A549 (cell line): ENCODE data around the gene TKFC. TPM values are rescaled to one million over a fixed set of nuclear protein-coding genes. Genes with fewer than 3 reads are reported as not detected.

Experiments used
- ATAC-seq, 2 experiments: fragments of 200-7000 bp in 1 of 2; fragments of >200 bp in 1 of 2; cut with Nextera tagmentation in 1 of 2; cut with Tn5 transposase in 1 of 2; 3 replicates each; pipeline versions ENCODE4 v1.8.0 to v1.9.1; 2018 to 2020; ENCODE audit warnings: mild to moderate bottlenecking in 1 of 2, moderate library complexity in 1 of 2
- CTCF ChIA-PET: fragments of 300-600 bp; sonication (Branson Sonifier 250); formaldehyde crosslinking; extraction: SDS; loops from one replicate; lab custom pipeline; 2021; ENCODE audit warnings: antibody characterized with exemption, inconsistent platforms; lab: Yijun Ruan, JAX
- POLR2A ChIA-PET: fragments of 350-600 bp; formaldehyde crosslinking; extraction: SDS; loops from one replicate; lab custom pipeline; 2021; ENCODE audit warnings: antibody characterized with exemption, inconsistent platforms; lab: Yijun Ruan, JAX
- DNase-seq, 2 experiments: peaks; one replicate each; pipeline versions ENCODE4 v3.0.0 to v3.0.0-alpha.2; 2011 to 2016; ENCODE audit warnings: low read depth in 1 of 2, low spot score in 1 of 2
- FAIRE-seq: peaks from 2 replicates; lab custom pipeline; 2011; peaks lifted over from hg19 to GRCh38; lab: Jason Lieb, UNC
- H3K27ac ChIP-seq, 2 experiments: fragments of >200 bp; sonication (Bioruptor Twin); formaldehyde crosslinking; 3 replicates each; pipeline ENCODE4 v1.5.1; 2016 to 2017
- H3K4me1 ChIP-seq: fragments of >200 bp; sonication (Bioruptor Twin); formaldehyde crosslinking; 3 replicates; pipeline ENCODE4 v1.6.1; 2016
- H3K4me2 ChIP-seq: fragments of >200 bp; sonication (Bioruptor Twin); formaldehyde crosslinking; 3 replicates; pipeline ENCODE4 v1.6.1; 2016
- H3K4me3 ChIP-seq: fragments of >200 bp; sonication (Bioruptor Twin); formaldehyde crosslinking; 3 replicates; pipeline ENCODE4 v1.5.1; 2016
- H3K9me3 ChIP-seq: fragments of >200 bp; sonication (Bioruptor Twin); formaldehyde crosslinking; 3 replicates; pipeline ENCODE4 v1.6.1; 2016
- BCL3 ChIP-seq: fragments of >200 bp; sonication (Bioruptor Twin); formaldehyde crosslinking; IDR thresholded peaks from 3 replicates; pipeline ENCODE4 v1.6.1; 2016
- CTCF ChIP-seq: fragments of >200 bp; sonication (Bioruptor Twin); formaldehyde crosslinking; IDR thresholded peaks from 3 replicates; pipeline ENCODE4 v1.5.1; 2016
- ELK1 ChIP-seq: fragments of 150-350 bp; IDR thresholded peaks from 2 replicates; pipeline ENCODE4 v1.6.1; 2014; ENCODE audit warnings: low read depth, mild to moderate bottlenecking, low read length
- EP300 ChIP-seq, 2 experiments: fragments of >200 bp; sonication (Bioruptor Twin); formaldehyde crosslinking; IDR thresholded peaks; 2 replicates in 1 of 2; 3 replicates in 1 of 2; pipeline ENCODE4 v1.6.1; 2016 to 2017
- ESRRA ChIP-seq: fragments of 150-350 bp; IDR thresholded peaks from 2 replicates; pipeline ENCODE4 v1.6.1; 2014; ENCODE audit warnings: mild to moderate bottlenecking, low read length, borderline replicate concordance
- HDAC2 ChIP-seq: fragments of 200-600 bp; sonication (generic); IDR thresholded peaks from 2 replicates; pipeline ENCODE4 v1.6.1; 2016
- HOXB13 ChIP-seq: fragments of 250-450 bp; sonication (Bioruptor Pico); IDR thresholded peaks from 2 replicates; pipeline ENCODE4 v1.5.0; 2020; ENCODE audit warnings: low read depth, mild to moderate bottlenecking, moderate library complexity
- JUNB ChIP-seq: fragments of >200 bp; sonication (Bioruptor Twin); formaldehyde crosslinking; IDR thresholded peaks from 2 replicates; pipeline ENCODE4 v1.6.1; 2016
- MAZ ChIP-seq: fragments of 150-350 bp; IDR thresholded peaks from 2 replicates; pipeline ENCODE4 v1.6.1; 2014; ENCODE audit warnings: antibody characterized with exemption, low read depth, low read length, borderline replicate concordance
- RARB ChIP-seq: fragments of 250-450 bp; sonication (Bioruptor Pico); IDR thresholded peaks from 2 replicates; pipeline ENCODE4 v1.8.0; 2021; ENCODE audit warnings: mild to moderate bottlenecking, moderate library complexity
- REST ChIP-seq: fragments of 200-600 bp; sonication (generic); IDR thresholded peaks from 2 replicates; pipeline ENCODE4 v1.6.1; 2016; ENCODE audit warnings: antibody characterized with exemption, mild to moderate bottlenecking, moderate library complexity
- SREBF2 ChIP-seq: fragments of 450-650 bp; IDR thresholded peaks from 2 replicates; pipeline ENCODE4 v1.6.1; 2014; ENCODE audit warnings: mild to moderate bottlenecking, moderate library complexity
- WGBS: methylation state at CpG from one replicate; pipeline ENCODE4 v1.1.6; 2017; ENCODE audit errors: missing lambda C conversion rate; 5-methylcytosine and 5-hydroxymethylcytosine counted together
- polyA plus RNA-seq, 4 experiments: library from polyadenylated mRNA; depleted of rRNA in 3 of 4; stranded (reverse); fragments of >200 nt; fragmentation: RNase III in 1 of 4; extraction: RNeasy Plus Mini Kit Qiagen cat#74134 plus additional on column Dnase treatment in 1 of 4; gene quantifications; 2 replicates in 3 of 4; 3 replicates in 1 of 4; pipeline ENCODE4 v1.2.3, GENCODE V29; 2011 to 2017

The TKFC gene
- polyA plus RNA-seq, 2 of the 4 experiments (the other 2 are of a cell fraction), result 46.5 to 48.7 TPM

- Histone ChIP-seq H3K9me3 (no peaks in the 10 kb centered on the region), H3K4me3 (no peak overlapping the region), H3K4me1 (peaks cover 13% of the 10 kb centered on the region; the same call in 2 of the 3 replicates), H3K4me2 (no peak overlapping the region), H3K27ac (no peak overlapping the region)
- 98% methylated on average over 11 of the region's 11 CpGs for WGBS
- ChIA-PET CTCF (interaction anchor here (1.2 to 33.1 kb wide), 4 partner anchors 9 to 28 kb away, joined by 4 to 521 read pairs (median 188); partner anchors contain the start of genes DDB1, TKFC and TMEM216), POLR2A (interaction anchor here (5.2 kb wide), 1 partner anchor 22 kb away, joined by 67 read pairs; the partner anchor contains the start of genes DDB1 and TKFC)
- FAIRE-seq (no peak), DNase-seq (no peak), ATAC-seq (no peak)
- TF ChIP-seq MAZ (no peak), RARB (CRISPR knock-in tag) (no peak), ELK1 (no peak), CTCF (no peak)
Measured at GRCh38 chr11:61358566-61358965, 25.5 kb downstream of the TKFC start.

GRCh38 chr11:61359516-61359915 lies 26.5 kb downstream of the TKFC start:
- TF ChIP-seq BCL3, result no peak
- TF ChIP-seq SREBF2, result no peak
- TF ChIP-seq HOXB13 (CRISPR knock-in tag), result no peak
- TF ChIP-seq ESRRA, result no peak
- no peak for TF ChIP-seq EP300 (IDR thresholded peaks at IDR 0.05)
- ChIA-PET POLR2A (interaction anchor here (5.2 kb wide), 1 partner anchor 23 kb away, joined by 67 read pairs; the partner anchor contains the start of genes DDB1 and TKFC), CTCF (interaction anchor here (1.4 to 33.1 kb wide), 4 partner anchors 11 to 27 kb away, joined by 3 to 521 read pairs (median 192); partner anchors contain the start of genes DDB1, TKFC and TMEM216)
- Histone ChIP-seq H3K4me3 (no peak overlapping the region), H3K9me3 (no peaks in the 10 kb centered on the region), H3K4me2 (no peak overlapping the region), H3K4me1 (peaks cover 15% of the 10 kb centered on the region; the same call in 2 of the 3 replicates), H3K27ac (no peak overlapping the region)
- no peak for ATAC-seq
- no peak for DNase-seq
- WGBS, result 94% methylated on average over 6 of the region's 6 CpGs
- no peak for FAIRE-seq

- Histone ChIP-seq H3K4me2 (peak overlapping the region; percentile 83), H3K4me3 (peak overlapping the region; percentile 82), H3K27ac (peak overlapping the region; percentile 96 to 97), H3K9me3 (no peaks in the 10 kb centered on the region), H3K4me1 (peaks cover 15% of the 10 kb centered on the region; the same call in 2 of the 3 replicates)
- no peak for DNase-seq
- peak in 1 of 2 experiments; percentile 2; a peak in 3 of 6 replicates for ATAC-seq
- TF ChIP-seq REST, result no peak
- 0 out of 2 replicates have a peak, but pooled peaks have one; percentile 19 for TF ChIP-seq HDAC2
- TF ChIP-seq JUNB, result no peak
- ChIA-PET CTCF (interaction anchor here (0.8 to 33.1 kb wide), 7 partner anchors 9 to 74 kb away, joined by 3 to 521 read pairs (median 16); partner anchors contain the start of genes CPSF7, DDB1, SDHAF2 and TKFC), POLR2A (interaction anchor here (0.5 to 5.2 kb wide), 18 partner anchors 8 to 340 kb away, joined by 3 to 67 read pairs (median 14); partner anchors contain the start of genes CPSF7, DDB1, SDHAF2 and TKFC)
- WGBS, result 3% methylated on average over 22 of the region's 22 CpGs
- no peak for FAIRE-seq
Measured at GRCh38 chr11:61361237-61361740, 28.3 kb downstream of the TKFC start.
